NCI-H146 treated with DMSO at 0.1 percent for 48 hours (cell line): ENCODE measurements around the gene HYDIN.
"Not testable (repeated sequence)": the region's sequence is repeated elsewhere in the genome, so short reads cannot be mapped to it uniquely, and the experiment has no call there.

Experiments
- DNase-seq: peaks from one replicate; lab custom pipeline; 2025; ENCODE audit not compliant: unreplicated experiment; lab: John Stamatoyannopoulos, UW

Gene HYDIN

GRCh38 chr16:71143246-71143645 is 87.3 kb downstream of the HYDIN start:
- DNase-seq = not testable (repeated sequence)

GRCh38 chr16:71110565-71110964 is 120.0 kb downstream of the HYDIN start:
- not testable (repeated sequence) for DNase-seq

- not testable (repeated sequence) for DNase-seq
Observed at GRCh38 chr16:71109656-71110208, 120.8 kb downstream of the HYDIN start.

- DNase-seq = not testable (repeated sequence)
Observed at GRCh38 chr16:71105881-71106280, 124.6 kb downstream of the HYDIN start.

GRCh38 chr16:71083573-71083972 is 146.9 kb downstream of the HYDIN start:
- not testable (repeated sequence) for DNase-seq

GRCh38 chr16:71080777-71081176 is 149.7 kb downstream of the HYDIN start:
- not testable (repeated sequence) for DNase-seq

- DNase-seq = not testable (repeated sequence)
Observed at GRCh38 chr16:71080262-71080661, 150.3 kb downstream of the HYDIN start.

GRCh38 chr16:71070651-71071050 is 159.9 kb downstream of the HYDIN start:
- DNase-seq = not testable (repeated sequence)

- not testable (repeated sequence) for DNase-seq
Observed at GRCh38 chr16:71069842-71070241, 160.7 kb downstream of the HYDIN start.

- DNase-seq = not testable (repeated sequence)
Observed at GRCh38 chr16:71053897-71054609, 176.5 kb downstream of the HYDIN start.

GRCh38 chr16:71050307-71050706 is 180.2 kb downstream of the HYDIN start:
- not testable (repeated sequence) for DNase-seq

GRCh38 chr16:71039368-71040111 is 191.0 kb downstream of the HYDIN start:
- DNase-seq = not testable (repeated sequence)

- not testable (repeated sequence) for DNase-seq
Observed at GRCh38 chr16:71038421-71038820, 192.1 kb downstream of the HYDIN start.

- not testable (repeated sequence) for DNase-seq
Observed at GRCh38 chr16:71037987-71038386, 192.5 kb downstream of the HYDIN start.

GRCh38 chr16:71028032-71028727 is 202.3 kb downstream of the HYDIN start:
- DNase-seq = not testable (repeated sequence)

GRCh38 chr16:71027511-71027910 is 203.0 kb downstream of the HYDIN start:
- DNase-seq = not testable (repeated sequence)

GRCh38 chr16:71023851-71024439 is 206.6 kb downstream of the HYDIN start:
- not testable (repeated sequence) for DNase-seq

GRCh38 chr16:71021961-71022537 is 208.5 kb downstream of the HYDIN start:
- DNase-seq = not testable (repeated sequence)

GRCh38 chr16:71019067-71019682 is 211.3 kb downstream of the HYDIN start:
- peak; percentile 44 for DNase-seq

GRCh38 chr16:71015419-71015818 is 215.1 kb downstream of the HYDIN start:
- not testable (repeated sequence) for DNase-seq
